Liver (tissue), 3 donors: ENCODE results near the gene PARD6A.

Source experiments
- ATF3 ChIP-seq: IDR thresholded peaks from 2 replicates; pipeline ENCODE4 v1.6.1; 2016; ENCODE audit warnings: antibody characterized with exemption
- CTCF ChIP-seq: fragments of 150-350 bp; IDR thresholded peaks from 2 replicates; pipeline ENCODE4 v1.5.1; 2017; ENCODE audit warnings: improper control_type of control experiment, low read depth, low read length; ENCODE audit not compliant: missing input control
- FOXA1 ChIP-seq: IDR thresholded peaks from 2 replicates; pipeline ENCODE4 v1.6.1; 2016; ENCODE audit warnings: antibody characterized with exemption
- REST ChIP-seq: IDR thresholded peaks from 2 replicates; pipeline ENCODE4 v1.6.1; 2016; ENCODE audit warnings: antibody characterized with exemption, mild to moderate bottlenecking
- SP1 ChIP-seq: IDR thresholded peaks from 2 replicates; pipeline ENCODE4 v1.6.1; 2018; ENCODE audit warnings: antibody characterized with exemption, mild to moderate bottlenecking
- TAF1 ChIP-seq: conservative IDR thresholded peaks from 2 replicates; pipeline ENCODE4 v1.6.1; 2016; ENCODE audit warnings: antibody characterized with exemption, mild to moderate bottlenecking
- YY1 ChIP-seq: IDR thresholded peaks from 2 replicates; pipeline ENCODE4 v1.6.1; 2016; ENCODE audit warnings: antibody characterized with exemption, mild to moderate bottlenecking
- donor health status: healthy.
- donor health status: healthy.

- TF ChIP-seq YY1 = no peak
- peak; percentile 0 for TF ChIP-seq CTCF
- TF ChIP-seq REST = peak; percentile 81
- no peak for TF ChIP-seq TAF1
- TF ChIP-seq ATF3 = no peak
- no peak for TF ChIP-seq SP1
- no peak for TF ChIP-seq FOXA1
Measured at GRCh38 chr16:67661101-67661761, 471 bp downstream of the PARD6A start.
